HCT116 (cell line): ENCODE measurements around the gene FTCDNL1.

Source experiments
- EZH2 ChIP-seq: fragments of 200-600 bp; sonication (generic); IDR thresholded peaks from 2 replicates; pipeline ENCODE4 v1.6.1; 2017; ENCODE audit warnings: antibody characterized with exemption, mixed run types
- POLR2A ChIP-seq: IDR thresholded peaks from 2 replicates; pipeline ENCODE4 v1.7.0; 2011; ENCODE audit warnings: borderline replicate concordance; ENCODE audit not compliant: insufficient read depth, insufficient read length; ENCODE audit errors: extremely low read depth
- POLR2AphosphoS5 ChIP-seq: IDR thresholded peaks from 2 replicates; pipeline ENCODE4 v1.6.1; 2011; ENCODE audit warnings: mild to moderate bottlenecking, low read depth, low read length, moderate library complexity
- TF ChIP-seq, protein P1 (sequence below), 3 experiments: fragments of 200-600 bp in 1 of 3; sonication (generic) in 1 of 3; IDR thresholded peaks in 2 of 3; conservative IDR thresholded peaks in 1 of 3; 2 replicates each; pipeline ENCODE4 v1.5.1; 2012 to 2017; ENCODE audit warnings: low read depth in 2 of 3, low read length in 2 of 3, antibody characterized with exemption in 1 of 3, borderline replicate concordance in 1 of 3, control low read depth in 1 of 3, mild to moderate bottlenecking in 1 of 3, mixed read lengths in 1 of 3, mixed run types in 1 of 3, moderate library complexity in 1 of 3; ENCODE audit not compliant: insufficient read depth in 1 of 3

DNA sequence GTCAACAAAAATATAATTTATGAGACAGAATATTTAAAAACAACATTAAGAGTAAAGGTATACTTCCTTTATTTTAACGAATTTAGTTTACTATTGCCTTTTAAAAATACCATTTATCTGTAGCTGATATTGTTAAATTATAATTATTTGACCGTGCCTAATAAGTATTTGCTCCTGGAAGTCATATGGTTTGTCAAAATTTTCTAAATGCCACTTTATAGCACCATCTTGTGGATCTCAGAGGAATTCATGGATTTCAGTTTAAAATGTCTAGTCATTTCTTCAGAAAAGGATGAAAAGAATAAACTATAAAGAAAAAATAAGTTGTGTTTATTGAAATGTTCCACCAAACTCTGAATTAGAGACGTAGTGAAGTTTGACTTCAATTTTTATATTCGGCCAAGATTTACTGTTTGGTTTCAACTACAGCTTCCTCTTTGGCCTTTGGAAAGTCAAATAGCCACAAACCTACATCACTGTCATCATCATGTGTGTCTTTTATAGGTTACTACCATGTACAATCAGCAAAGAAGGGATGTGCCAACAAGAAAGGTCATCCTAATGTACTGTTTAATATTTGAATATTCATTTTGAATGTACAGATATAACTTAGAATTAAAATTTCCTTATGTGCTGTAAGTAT lies 10.3 kb upstream of the FTCDNL1 start:
- no peak for TF ChIP-seq EZH2
- TF ChIP-seq, protein P1, sequence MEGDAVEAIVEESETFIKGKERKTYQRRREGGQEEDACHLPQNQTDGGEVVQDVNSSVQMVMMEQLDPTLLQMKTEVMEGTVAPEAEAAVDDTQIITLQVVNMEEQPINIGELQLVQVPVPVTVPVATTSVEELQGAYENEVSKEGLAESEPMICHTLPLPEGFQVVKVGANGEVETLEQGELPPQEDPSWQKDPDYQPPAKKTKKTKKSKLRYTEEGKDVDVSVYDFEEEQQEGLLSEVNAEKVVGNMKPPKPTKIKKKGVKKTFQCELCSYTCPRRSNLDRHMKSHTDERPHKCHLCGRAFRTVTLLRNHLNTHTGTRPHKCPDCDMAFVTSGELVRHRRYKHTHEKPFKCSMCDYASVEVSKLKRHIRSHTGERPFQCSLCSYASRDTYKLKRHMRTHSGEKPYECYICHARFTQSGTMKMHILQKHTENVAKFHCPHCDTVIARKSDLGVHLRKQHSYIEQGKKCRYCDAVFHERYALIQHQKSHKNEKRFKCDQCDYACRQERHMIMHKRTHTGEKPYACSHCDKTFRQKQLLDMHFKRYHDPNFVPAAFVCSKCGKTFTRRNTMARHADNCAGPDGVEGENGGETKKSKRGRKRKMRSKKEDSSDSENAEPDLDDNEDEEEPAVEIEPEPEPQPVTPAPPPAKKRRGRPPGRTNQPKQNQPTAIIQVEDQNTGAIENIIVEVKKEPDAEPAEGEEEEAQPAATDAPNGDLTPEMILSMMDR (IDR thresholded peaks at IDR 0.05 in 2 of 3, conservative IDR thresholded peaks at IDR 0.05 in 1 of 3; ENCODE audit: borderline replicate concordance in 1 of 3, insufficient read depth in 1 of 3, low read depth in 2 of 3, low read length in 2 of 3) = peak; percentile 54 to 70 (median 67); a peak in 5 of 6 replicates
- no peak for TF ChIP-seq POLR2AphosphoS5
- TF ChIP-seq POLR2A = no peak
